ENCODE measurements around the gene IP6K3. TPM values are rescaled to one million over a fixed set of nuclear protein-coding genes. Genes with fewer than 3 reads are reported as not detected.

The IP6K3 gene
- total and polyA plus RNA-seq, 2 experiments from 2014 or later = 0.14 to 0.16 TPM

DNA sequence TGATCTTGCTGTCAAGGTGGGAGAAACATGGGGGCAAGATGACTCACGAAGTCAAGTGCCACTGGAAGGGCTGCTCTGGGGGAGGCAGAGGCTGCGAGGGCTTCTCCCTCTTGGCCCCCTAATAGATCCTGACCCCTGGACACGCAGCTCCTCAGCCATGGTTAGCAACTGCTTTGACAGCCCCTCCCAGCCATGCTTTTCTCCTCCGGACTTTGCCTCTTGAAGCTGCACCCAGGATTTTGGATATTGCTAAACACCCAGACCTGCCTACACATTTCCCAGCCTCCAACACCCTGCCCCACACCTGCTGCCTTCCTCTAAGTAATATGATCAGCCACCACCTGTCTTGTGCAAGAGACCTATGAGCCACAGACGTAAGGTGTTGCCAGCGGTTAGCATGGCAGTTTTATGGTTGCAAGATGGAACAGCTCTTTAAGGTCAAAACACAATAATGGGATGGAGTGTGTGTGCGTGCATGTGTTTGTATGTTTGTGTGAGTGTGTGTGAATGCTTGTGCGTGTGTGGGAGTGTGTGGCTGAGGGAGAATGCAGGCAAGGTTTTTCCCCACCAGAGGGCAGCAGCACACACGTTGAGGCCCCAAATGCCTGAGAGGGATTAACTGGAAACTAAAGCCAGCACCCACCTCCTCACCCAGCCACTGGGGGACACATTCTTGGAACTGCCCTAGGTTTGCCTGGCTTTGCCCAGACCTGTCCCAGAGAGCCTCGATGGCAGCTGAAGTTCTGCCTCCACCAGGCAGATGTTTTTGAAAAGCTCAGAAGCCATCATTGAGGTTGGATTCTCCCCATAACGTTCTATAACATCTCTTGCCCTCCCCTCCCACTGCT is 2.5 kb downstream of the IP6K3 start:
- H3K4me1 ChIP-seq (ENCODE audit: insufficient read depth) = peaks cover 20% of the 10 kb centered on the region
- H3F3A ChIP-seq (replicated peaks; ENCODE audit: low read depth) = no peaks in the 10 kb centered on the region
- Mint-ChIP-seq H3K4me1 (peaks cover 41% of the 10 kb centered on the region), H3K27me3 (ENCODE audit: insufficient read depth, low read depth, poor library complexity) (peaks cover 11% of the 10 kb centered on the region), H3K4me3 (no peak overlapping the region; the same call in 2 of the 3 replicates), H3K36me3 (ENCODE audit: low read depth) (no peaks in the 10 kb centered on the region), H3K27ac (no peak overlapping the region), H3K9me3 (no peaks in the 10 kb centered on the region)
- DNase-seq (ENCODE audit: low spot score) (peak; percentile 94), ATAC-seq (peak; percentile 81)
- peak overlapping the region; percentile 81 for H2AFZ ChIP-seq
- no peaks in the 10 kb centered on the region for H3K9me2 ChIP-seq (ENCODE audit: insufficient read depth)
- H3K36me3 ChIP-seq (ENCODE audit: insufficient read depth) = no peaks in the 10 kb centered on the region
- H3K27ac ChIP-seq (ENCODE audit: low read depth) = no peak overlapping the region
- no peak for TF ChIP-seq POLR2AphosphoS5 (IDR thresholded peaks at IDR 0.05; ENCODE audit: low read depth)
- TF ChIP-seq, protein P1, sequence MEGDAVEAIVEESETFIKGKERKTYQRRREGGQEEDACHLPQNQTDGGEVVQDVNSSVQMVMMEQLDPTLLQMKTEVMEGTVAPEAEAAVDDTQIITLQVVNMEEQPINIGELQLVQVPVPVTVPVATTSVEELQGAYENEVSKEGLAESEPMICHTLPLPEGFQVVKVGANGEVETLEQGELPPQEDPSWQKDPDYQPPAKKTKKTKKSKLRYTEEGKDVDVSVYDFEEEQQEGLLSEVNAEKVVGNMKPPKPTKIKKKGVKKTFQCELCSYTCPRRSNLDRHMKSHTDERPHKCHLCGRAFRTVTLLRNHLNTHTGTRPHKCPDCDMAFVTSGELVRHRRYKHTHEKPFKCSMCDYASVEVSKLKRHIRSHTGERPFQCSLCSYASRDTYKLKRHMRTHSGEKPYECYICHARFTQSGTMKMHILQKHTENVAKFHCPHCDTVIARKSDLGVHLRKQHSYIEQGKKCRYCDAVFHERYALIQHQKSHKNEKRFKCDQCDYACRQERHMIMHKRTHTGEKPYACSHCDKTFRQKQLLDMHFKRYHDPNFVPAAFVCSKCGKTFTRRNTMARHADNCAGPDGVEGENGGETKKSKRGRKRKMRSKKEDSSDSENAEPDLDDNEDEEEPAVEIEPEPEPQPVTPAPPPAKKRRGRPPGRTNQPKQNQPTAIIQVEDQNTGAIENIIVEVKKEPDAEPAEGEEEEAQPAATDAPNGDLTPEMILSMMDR (conservative IDR thresholded peaks at IDR 0.05; ENCODE audit: low read depth in 2 of 2) = peak; percentile 93 to 95
- H3K4me3 ChIP-seq = no peak overlapping the region
- H3K4me2 ChIP-seq = no peak overlapping the region; the same call in 1 of the 2 replicates
- no peaks in the 10 kb centered on the region for H4K20me1 ChIP-seq (replicated peaks; ENCODE audit: insufficient read depth)
- H3K27me3 ChIP-seq (ENCODE audit: insufficient read depth) = no peaks in the 10 kb centered on the region
- no peaks in the 10 kb centered on the region for H3K79me2 ChIP-seq (replicated peaks; ENCODE audit: insufficient read depth)

DNA sequence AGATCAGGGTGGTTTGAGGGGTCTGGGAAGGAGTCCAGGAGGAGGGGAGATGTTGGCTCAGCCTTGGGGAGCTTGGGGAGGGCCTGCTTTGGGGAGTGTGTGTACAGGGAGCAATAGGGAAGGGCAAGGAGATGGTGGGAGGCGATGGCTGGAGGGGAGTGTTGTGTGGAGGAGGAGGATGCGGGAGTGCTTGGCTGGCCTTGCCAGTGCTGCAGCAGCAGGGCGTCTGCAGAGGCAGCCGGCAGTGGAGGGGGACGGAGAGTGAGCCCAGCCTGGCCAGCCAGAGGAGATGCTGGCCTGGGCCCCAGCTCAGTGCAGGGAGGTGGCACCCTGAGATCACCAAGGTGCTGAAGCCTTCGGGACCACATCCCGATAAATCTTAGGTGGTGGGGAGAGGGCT is 3.9 kb downstream of the IP6K3 start:
- no peaks in the 10 kb centered on the region for H4K20me1 ChIP-seq (replicated peaks; ENCODE audit: insufficient read depth)
- DNase-seq (ENCODE audit: low spot score) (no peak), ATAC-seq (peak; percentile 11)
- Mint-ChIP-seq H3K9me3 (no peaks in the 10 kb centered on the region), H3K27ac (no peak overlapping the region; the same call in 1 of the 2 replicates), H3K36me3 (ENCODE audit: low read depth) (no peaks in the 10 kb centered on the region), H3K4me1 (peaks cover 36% of the 10 kb centered on the region), H3K27me3 (ENCODE audit: insufficient read depth, low read depth, poor library complexity) (peaks cover 5% of the 10 kb centered on the region), H3K4me3 (no peak overlapping the region)
- H3K9me2 ChIP-seq (ENCODE audit: insufficient read depth) = no peaks in the 10 kb centered on the region
- no peaks in the 10 kb centered on the region for H3K27me3 ChIP-seq (ENCODE audit: insufficient read depth)
- no peaks in the 10 kb centered on the region for H3F3A ChIP-seq (replicated peaks; ENCODE audit: low read depth)
- peaks cover 20% of the 10 kb centered on the region for H3K4me1 ChIP-seq (ENCODE audit: insufficient read depth)
- no peak overlapping the region for H2AFZ ChIP-seq
- H3K79me2 ChIP-seq (replicated peaks; ENCODE audit: insufficient read depth) = no peaks in the 10 kb centered on the region
- H3K4me2 ChIP-seq = no peak overlapping the region
- H3K36me3 ChIP-seq (ENCODE audit: insufficient read depth) = no peaks in the 10 kb centered on the region
- H3K4me3 ChIP-seq = no peak overlapping the region
- H3K27ac ChIP-seq (ENCODE audit: low read depth) = no peak overlapping the region
- TF ChIP-seq ZNF462 (CRISPR knock-in tag; IDR thresholded peaks at IDR 0.05) (no peak), POLR2AphosphoS5 (IDR thresholded peaks at IDR 0.05; ENCODE audit: low read depth) (no peak), EZH2phosphoT487 (IDR thresholded peaks at IDR 0.05; ENCODE audit: unreplicated experiment) (no peak), ZNF331 (CRISPR knock-in tag; IDR thresholded peaks at IDR 0.05; ENCODE audit: low read depth) (no peak), CREB1 (CRISPR knock-in tag; IDR thresholded peaks at IDR 0.05; ENCODE audit: low read depth) (no peak), JUNB (IDR thresholded peaks at IDR 0.05; ENCODE audit: unreplicated experiment) (no peak), NANOG (IDR thresholded peaks at IDR 0.05; ENCODE audit: borderline replicate concordance) (no peak), EZH2 (IDR thresholded peaks at IDR 0.05; ENCODE audit: low read depth, unreplicated experiment) (no peak)
- TF ChIP-seq, protein P1 (conservative IDR thresholded peaks at IDR 0.05; ENCODE audit: low read depth in 2 of 2) = no peak

All from GM23338 (cell line).